OCI-LY3 (cell line): ENCODE measurements around the gene TPGS1.

ENCODE experiments used
- EZH2phosphoT487 ChIP-seq: fragments of 200-600 bp; shearing (Covaris generic); IDR thresholded peaks from 2 replicates; pipeline ENCODE4 v1.6.1; 2018; ENCODE audit warnings: antibody characterized with exemption, mixed run types, low read depth
- TF ChIP-seq, protein P1 (sequence below): fragments of 200-600, 300-600 bp; sonication (generic); IDR thresholded peaks from 2 replicates; pipeline ENCODE4 v1.5.1; 2014; ENCODE audit warnings: antibody characterized with exemption, low read length, low read depth

DNA sequence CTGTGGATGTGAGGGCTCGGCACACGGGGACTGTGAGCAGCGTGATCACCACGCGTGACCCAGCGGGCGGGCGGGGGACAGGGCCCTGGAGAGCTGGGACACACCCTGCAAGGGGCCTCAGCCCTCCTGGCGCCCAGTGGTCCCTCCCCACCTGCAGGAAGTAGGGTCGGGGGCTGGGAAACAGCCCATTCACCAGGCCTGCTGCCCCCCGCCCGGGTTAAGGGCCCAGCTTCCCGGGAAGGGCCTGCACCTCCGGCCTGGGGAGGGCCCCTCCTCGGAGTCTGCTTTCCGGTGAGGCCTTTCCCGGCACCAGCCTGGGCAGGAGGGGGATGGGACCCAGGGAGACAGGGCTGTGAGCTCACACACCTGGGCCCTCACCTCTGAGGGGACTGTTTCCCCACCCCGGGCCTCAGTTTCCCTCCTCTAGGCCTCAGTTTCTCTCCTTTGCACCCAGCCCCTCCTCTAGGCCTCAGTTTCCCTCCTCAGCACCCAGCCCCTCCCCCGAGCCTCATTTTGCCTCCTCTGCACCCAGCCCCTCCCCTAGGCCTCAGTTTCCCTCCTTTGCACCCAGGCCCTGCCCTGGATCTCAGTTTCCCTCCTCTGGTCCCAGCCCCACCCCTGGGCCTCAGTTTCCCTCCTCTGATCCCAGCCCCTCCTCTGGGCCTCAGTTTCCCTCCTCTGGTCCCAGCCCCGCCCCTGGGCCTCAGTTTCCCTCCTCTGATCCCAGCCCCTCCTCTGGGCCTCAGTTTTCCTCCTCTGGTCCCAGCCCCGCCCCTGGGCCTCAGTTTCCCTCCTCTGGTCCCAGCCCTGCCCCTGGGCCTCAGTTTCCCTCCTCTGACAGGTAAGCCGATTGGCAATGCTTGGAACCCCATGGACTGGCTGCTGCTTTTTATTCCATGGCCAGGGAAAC, 12.9 kb upstream of the TPGS1 start:
- no peak for TF ChIP-seq EZH2phosphoT487
- TF ChIP-seq, protein P1, sequence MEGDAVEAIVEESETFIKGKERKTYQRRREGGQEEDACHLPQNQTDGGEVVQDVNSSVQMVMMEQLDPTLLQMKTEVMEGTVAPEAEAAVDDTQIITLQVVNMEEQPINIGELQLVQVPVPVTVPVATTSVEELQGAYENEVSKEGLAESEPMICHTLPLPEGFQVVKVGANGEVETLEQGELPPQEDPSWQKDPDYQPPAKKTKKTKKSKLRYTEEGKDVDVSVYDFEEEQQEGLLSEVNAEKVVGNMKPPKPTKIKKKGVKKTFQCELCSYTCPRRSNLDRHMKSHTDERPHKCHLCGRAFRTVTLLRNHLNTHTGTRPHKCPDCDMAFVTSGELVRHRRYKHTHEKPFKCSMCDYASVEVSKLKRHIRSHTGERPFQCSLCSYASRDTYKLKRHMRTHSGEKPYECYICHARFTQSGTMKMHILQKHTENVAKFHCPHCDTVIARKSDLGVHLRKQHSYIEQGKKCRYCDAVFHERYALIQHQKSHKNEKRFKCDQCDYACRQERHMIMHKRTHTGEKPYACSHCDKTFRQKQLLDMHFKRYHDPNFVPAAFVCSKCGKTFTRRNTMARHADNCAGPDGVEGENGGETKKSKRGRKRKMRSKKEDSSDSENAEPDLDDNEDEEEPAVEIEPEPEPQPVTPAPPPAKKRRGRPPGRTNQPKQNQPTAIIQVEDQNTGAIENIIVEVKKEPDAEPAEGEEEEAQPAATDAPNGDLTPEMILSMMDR, result no peak
